ENCODE results near the gene MMP21.
A peak's percentile ranks its signal among the peaks of the same experiment; 100 is the strongest.

Gene MMP21

DNA sequence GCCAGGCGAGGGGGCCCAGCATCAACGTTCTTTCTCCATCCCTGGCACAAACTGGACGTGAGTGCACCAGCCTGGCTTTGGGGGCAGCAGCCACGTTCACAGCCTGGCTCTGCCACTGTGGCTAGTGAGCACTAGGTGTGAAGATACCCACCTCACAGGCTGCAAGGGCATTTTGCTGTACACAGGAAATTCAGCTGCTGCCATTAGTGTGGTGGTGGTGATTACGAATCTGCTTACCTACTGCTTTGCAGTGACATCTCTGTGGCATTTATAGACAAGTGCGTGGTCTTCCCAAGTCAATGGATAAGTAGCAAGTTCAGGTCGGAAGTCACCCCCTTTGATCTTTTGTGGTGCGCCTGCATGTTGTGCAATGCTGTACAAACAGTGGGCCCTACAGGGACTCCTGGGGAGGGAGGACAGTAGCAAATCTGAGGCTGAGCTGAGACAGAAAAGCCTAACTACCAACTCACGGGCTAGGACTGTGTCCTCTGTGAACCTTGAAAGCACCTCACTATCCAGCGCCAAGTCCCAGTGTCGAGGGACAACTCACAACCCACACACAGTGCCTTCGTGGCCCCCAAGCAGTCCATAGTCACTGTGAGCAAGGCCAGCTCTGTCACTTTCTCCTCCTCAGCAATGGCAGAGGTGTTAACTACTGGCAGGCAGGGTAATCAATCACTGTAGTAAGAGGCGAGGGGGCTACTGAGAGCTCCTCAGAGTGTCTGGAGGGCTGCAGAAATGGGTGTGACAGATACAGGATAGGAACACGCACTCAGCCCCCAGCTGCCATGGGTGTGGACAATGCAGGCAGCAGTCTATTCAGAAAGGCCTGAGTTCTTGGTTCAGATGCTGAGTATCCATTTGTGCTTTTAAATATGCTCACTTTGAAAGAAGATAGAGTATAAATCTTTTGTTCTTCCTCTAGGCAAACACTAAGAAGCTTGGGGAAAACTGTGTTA, 17.0 kb upstream of the MMP21 start:
- DNase-seq = no peak

DNA sequence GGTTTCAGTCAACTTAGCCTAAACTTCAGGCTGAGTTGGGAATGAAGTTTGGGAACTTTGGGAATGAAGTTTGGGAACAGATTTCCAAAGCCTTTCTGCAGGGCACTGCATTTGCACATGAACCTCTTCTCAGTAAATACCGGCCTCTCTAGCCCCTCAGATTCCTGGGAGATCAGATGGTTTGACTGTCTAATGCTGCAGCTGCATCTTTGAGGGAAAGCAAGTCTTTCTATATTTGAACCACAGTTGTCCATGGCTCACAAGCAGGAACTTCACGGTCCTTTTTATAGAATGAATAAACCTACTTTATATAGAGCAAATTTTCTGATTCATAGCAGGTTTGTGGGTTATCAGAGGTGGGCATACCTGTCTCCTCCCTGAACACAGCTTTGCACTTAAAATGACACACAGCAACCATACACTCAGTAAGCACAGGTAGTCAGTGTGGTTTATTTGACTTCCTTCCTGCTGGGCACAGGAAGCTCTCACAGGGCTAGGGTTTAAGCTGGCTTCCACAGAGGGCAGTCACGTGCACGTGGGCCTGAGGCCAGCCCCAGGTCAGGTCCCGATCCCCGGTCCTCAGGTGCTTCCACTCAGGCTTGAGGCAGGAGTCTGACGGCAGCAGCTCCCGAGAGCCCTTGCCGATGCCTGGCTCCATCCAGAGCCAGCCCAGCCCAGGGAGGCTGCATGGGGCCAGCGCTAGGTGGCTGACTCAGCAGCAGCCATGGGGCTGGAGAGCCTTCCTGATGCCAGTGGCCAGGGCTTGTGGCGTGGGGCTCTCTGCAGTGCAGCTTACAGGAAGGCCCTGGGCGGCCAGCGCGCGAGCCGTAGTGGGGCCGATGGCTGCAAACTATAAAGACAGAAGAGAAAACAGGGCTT, 12.8 kb upstream of the MMP21 start:
- DNase-seq = no peak

DNA sequence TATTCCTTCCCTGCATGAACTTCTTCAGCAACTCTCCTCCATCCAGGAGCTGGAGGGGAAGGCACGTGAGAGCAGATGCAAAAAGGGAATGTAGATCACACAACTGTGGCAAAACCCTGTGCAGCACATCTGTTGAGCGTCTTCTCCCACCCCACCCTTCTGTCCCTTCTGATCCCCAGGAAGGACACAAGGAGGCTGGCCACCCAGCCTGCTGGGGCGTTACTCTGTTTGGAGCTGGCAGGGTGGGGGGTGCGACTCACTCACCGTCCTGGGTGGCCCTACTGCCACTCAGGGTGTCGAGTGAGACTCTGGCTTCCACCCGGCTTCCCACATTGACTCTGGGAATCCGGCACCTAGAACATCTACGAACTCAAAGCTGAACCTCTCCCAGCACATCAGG, 10.2 kb upstream of the MMP21 start:
- DNase-seq = no peak

DNA sequence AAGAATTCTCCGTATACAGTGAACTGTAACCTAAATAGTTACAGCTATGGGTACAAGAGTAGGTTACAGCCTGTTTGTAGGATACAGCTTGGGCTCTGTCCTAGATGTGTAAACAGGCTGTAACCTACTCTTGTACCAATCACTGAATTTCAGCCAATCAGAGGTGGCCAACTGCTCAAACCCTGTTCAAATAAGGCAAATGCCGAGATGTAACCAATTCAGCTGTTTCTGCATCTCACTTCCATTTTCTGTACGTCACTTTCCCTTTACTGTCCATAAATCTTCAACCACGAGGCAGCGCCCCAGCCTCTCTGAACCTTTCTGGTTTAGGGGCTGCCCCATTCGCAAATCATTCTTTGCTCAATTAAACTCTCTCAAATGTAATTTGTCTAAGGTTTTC, 8.3 kb upstream of the MMP21 start:
- DNase-seq = no peak

DNA sequence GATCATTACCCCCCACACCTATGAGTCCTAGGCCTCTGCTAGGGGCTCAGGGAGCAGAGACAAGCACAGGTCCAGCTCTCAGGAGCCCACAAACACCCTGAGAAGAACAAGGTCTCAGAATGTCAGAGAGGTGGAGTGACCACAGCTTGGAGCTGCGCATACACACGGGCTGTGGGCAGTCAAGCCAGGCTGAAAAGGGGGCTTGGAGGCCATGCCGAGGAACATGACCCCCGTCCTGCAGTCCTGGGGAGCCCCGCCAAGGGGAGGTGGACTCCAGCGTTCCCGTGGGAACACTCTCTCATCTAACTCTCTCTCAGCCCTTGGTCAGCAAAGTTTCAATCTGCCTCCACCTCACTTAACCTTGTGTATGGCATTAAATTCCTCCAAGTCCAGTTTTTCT, 7.8 kb upstream of the MMP21 start:
- no peak for DNase-seq

DNA sequence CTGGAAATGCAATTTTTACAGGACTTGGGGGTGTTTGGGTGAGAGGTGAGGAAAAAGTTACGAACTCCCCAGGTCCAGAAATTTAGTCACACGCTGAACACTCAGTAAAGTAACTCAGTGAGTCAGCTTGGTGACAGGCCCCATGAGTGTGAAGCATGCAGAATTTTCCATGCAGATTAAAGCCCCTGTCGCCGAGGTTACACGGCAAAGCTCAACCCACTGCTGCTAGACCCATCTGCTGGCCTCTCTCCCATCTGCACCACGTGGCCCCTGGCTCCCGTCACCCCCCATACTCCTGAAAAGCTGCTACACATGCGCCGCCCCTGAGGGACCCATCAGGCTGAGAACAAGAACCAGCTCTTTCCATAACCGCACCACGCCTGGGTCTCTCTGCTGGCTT, 7.0 kb upstream of the MMP21 start:
- no peak for DNase-seq

DNA sequence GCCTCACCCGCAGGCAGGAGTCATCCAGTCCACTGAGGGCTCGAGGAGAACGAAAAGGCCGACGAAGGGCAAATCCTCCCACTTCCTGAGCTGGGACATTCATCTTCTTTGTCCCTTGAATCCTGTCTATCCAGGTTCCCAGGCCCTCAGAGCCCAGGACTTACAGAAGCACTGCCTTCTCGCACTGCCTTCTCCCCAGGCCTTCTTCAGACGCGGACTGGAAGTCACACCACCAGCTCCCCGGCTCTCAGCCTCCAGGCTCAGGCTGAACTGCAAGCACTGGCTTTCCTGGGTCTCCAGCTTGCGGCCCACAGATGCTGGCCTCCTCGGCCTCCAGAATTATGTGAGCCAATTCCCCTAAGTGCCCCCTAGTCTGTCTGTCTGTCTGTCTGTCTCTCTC, 6.4 kb upstream of the MMP21 start:
- no peak for DNase-seq

DNA sequence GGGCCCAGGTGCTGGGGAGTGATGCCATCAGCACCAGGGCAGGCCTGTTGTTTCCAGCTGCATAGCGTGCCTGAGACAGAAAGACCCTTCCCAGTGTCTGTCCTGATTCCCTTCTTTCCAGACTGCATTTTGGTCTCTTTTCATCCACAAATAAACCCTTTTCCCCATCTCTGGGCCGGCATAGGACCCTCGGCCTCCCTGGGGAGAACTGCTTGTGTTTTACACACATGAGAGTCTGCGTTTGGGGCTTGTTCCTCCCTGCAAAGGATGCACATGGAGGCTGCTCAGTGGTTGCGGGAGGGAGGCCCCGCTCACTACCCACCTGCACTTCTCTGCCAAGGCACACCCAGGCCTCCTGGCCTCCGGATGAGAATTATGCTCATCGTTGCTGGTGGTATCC, 5.8 kb upstream of the MMP21 start:
- DNase-seq = no peak

DNA sequence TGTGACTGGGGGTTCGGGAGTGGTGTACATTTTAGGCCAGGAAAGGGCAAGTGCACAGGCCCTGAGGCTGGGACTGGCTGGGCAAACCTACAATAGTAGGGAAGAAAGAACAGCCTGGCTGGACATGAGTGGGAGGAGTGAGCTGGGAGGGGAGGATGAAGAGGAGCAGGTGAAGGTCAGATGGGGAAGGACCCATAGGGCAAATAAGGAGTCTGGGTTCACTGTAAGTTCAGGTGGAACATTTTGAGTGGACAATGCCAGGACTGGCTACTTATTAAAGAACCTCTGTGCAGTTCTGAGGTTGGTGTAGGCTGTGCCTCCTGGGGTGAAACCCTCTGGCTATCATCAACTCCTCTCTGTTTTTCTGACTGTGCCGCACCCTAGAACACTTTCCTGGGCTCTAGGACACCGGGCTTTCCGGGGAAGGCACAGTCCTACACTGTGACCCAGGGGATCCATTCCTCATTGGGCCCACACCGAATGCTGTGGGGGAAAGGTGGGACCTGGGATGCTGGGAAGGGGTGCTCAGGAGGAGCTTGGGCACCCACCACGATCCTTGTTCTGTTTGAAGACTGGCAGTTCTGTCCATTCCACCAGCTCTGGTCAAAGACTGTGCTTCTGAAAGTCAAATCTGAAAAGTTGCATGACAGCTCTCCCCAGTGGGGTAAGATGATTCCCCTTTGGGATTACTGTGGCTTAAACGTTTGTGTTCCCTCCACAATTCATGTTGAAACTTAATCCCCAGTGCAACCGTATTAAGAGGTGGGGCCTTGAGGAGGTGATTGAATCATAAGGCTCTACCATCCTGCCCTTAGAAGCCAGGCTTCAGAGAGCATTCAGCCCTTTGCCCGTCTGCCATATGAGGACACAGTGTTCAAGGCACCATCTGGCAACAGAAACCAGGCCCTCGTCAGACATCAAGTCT, 4.0 kb upstream of the MMP21 start:
- no peak for DNase-seq

DNA sequence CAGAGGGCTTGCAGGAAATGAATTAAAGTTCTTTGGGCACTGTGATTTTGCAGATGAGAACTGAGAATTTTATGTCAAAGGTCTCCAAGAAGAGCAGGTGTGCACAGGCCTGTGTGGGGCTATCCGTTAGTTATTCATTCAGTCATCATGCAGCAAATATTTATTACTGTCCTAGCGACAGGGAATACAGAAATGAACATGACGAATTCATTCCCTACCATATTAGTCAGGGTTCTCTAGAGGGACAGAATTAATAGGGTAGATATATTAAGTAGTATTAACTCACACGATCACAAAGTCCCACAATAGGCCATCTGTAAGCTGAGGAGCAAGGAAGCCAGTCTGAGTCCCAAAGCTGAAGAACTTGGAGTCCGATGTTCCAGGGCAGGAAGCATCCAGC, 2.9 kb upstream of the MMP21 start:
- no peak for DNase-seq

DNA sequence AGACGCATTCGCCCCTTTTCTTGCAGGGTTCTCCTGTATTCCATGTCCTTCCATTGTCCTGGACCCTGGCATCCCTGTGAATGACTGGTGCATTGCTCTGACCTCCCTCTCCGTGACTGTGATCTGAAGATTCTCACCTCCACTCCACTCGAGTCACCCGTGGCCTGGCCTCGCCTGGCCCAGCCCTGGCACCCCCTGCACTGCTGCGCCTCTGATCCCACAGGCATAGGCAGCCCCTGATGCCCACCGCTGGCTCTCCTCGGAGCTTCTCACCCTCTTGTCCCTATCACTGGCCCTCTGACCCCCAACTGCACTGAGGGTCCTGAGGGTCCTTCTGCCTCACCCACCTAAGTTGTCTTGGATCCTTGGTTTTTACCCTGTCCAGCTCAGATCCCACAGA, 2.2 kb upstream of the MMP21 start:
- no peak for DNase-seq

DNA sequence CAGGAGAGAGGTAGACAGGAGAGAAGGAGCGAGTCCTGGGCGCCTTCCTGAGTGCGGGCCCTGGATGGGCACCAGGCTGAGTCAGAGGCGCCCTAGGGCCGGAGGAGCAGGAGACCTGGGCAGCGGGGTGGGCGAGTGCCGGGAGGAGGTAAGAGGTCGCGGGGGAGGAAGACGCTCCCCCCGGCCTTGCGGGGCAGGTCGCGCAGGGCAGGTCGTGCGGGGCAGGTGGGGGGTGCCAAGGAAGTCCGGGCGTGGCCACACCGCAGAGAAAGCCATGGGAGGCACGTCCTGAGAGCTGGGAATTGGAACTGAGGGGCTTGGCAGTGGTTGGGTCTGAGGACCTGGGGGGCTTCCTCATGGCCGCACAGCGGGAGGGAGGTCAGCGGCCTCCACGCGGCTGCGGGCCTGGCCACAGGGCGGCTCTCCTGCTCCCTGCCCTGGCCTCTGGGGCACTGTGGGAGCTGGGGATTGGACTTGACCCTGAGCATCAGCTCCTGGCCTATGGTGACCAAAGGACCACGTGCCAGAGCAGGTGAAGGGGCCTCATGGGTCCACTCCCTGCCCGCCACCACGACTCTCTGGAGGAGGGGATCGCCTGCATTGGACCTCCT, 935 bp downstream of the MMP21 start:
- no peak for DNase-seq

DNA sequence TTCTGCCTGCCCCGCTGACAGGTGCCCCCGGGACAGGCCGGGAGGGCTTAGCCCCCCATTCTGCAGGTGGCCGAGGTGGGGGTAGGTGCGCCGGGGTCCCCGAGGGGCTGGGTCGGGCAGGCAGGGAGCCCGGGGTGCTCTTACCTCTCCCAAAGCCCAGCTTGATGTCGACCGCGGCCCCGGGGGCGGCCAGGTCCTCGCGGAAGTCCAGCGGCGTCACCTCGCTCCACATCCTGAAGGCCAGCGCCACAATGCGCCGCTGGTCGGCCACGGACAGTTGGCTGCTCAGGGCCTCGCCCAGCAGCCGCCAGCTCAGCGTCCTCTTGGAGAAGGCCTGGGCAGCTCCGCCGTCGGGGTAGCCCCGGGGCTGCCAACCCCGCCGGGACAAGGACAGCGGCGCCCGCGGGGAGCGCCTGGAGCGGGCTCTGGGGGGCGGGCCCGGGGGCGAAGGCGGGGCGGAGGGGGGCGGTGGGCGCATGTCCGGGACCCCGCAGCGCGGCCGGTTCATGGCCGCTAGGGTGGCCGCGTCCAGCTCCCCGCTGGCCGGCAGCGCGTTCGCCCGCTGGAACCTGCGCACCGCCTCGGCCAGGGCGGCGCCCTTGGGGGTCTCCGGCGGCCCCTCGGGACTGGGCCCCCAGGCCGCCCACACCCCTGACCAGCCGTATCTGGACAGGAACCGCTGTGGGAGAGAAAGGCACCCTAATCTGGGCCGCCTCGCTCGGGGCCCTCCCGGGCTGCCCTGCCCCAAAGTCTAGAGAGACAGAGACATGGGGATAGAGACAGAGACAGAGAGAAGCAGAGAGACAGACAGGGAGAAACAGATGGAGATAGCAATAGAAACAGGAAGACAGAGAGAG, 1.7 kb downstream of the MMP21 start:
- DNase-seq = no peak

DNA sequence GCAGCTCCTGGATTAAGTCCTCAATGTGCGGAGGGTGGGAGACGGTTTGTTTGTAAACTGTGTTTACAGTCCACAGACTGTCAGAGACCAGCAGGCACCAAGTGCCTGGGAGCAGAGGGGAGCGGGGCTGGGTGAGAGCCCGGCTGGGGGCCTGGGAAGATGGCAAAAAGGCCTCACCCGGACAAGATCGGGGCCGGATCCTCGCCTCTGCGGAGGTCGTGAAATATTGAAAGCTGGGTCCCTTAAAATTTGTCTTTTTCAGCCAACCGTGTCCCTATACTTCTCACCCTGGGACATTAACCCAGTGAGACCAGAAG, 2.8 kb downstream of the MMP21 start:
- DNase-seq = no peak

DNA sequence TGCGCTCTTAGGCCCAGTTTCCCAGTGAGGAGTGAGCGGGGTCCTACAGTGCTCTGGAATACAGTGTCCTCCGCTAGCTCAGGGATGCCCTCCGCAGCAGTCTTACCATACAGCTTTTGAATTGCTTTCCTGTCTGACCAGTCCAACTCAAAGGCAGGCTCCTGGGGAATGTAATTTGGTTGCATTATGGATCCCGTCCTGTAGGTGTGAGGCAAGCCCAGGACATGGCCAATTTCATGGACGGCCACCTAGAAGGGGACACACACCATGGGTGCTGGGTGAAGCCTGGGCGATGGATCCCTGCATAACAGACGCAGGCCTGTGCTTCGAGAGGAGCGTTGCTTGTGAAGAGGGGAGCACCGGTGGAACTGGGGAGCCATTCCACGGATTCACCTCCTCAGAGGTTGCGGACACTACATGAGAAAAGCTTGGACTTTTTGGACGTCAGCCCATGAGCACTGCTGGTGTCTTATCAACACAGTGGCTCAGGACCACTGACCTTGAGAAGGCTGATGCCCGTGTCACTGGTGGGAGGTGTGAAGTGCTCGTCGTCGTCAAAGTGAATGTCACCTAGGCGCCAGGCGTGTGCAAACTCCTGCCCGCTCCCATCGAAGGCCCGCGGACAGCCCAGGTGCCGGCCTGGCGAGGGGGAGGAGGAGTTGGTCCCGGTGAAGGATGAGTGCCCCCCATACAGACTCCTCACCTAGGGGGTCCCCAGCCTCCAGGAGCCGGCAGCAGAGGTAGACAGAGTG, 3.3 kb downstream of the MMP21 start:
- DNase-seq = no peak

DNA sequence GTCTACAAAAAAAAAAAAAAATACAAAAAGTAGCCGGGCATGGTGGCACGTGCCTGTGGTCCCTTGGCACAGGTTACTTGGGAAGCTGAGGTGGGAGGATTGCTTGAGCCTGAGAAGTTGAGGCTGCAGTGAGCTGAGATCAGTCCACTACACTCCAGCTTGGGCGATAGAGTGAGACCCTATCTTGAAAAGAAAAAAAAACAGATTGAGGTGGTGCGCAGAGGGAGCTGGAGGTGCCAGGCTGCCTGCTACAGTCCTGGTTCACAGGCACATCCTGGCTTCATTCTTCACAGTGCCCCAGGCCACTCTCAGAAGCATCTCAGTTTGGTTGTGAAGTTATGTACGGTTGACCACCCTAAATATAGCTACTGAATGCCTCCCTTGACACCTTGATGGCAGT, 4.8 kb downstream of the MMP21 start:
- no peak for DNase-seq

DNA sequence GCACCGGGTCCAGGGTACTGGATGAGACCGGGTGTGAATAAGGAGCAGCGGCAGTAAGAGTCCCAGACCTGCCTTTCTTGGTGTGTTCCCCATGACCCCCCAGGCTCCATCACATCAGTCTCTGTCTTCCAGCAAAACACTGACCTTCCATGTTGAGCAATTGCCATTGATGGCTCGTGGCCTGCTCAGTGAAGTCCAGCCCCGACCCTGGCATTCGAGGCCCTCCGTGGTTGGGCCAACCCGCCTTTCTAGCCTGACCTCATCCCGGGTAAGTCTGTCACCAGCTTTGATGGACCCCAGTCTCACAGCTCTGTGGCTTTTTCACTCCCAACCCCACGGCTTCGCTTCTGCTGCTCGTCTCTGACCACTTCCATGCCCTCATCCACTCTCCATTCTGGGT, 6.4 kb downstream of the MMP21 start:
- DNase-seq = no peak

DNA sequence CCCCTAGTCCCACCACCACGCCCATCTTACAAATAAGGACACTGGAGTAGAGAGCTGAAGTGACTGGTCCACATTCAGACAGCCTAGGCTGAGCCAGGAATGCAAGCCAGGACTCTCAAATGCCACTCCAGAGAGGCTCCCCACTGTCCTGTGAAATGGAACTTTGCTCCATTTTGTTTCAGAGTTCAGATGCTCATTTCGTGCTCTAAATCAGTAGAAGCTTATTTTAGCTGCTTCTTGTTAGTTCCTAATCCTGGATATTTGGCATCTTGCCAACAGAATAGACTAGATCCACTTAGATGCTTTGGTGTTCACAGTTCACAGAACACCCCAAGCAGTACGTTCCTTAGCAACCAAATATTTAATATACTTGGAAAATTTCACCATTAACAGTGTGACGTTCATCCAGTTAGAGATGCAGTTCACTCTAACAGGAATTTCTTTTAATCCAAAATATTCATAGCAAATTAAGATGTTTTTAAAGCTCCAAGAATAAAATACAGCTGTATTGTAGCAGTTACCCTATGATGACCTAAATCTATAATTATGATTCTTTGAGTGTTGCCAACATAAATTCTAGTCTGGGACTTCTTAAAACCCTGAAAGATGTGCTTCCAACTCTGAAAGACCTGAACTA, 7.3 kb downstream of the MMP21 start:
- peak in 1 of 51 donors; percentile 58 for DNase-seq

DNA sequence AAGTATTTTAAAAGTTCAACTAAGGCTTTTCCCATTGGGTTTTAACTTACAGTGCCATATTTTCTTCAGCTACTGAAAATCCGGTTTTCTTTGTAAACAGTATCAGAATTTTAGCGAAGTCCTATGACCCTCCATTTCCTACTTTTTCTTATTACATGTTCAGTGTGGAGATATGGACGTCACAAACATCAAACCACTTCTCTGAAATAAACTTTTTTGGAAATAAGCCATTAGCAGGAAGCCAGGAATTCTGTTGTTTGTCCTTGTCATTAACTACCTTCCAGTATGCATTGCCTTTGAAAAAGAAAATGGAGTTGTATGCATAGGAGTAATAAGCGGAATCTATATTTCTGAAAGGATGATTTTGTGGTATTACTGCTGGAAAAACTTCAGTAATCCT, 9.1 kb downstream of the MMP21 start:
- no peak for DNase-seq
